BE2C (cell line): ENCODE data around the gene DOP1A.

Source experiments
- DNase-seq: peaks from one replicate; pipeline ENCODE4 v3.0.0-alpha.2; 2020
- H3K27me3 ChIP-seq: fragments of 250-450 bp; sonication (Bioruptor Pico); 2 replicates; pipeline ENCODE4 v1.5.1; 2020; ENCODE audit warnings: mild to moderate bottlenecking
- H3K36me3 ChIP-seq: fragments of 250-450 bp; sonication (Bioruptor Pico); 2 replicates; pipeline ENCODE4 v1.5.1; 2020; ENCODE audit warnings: mild to moderate bottlenecking
- H3K4me1 ChIP-seq: fragments of 250-450 bp; sonication (Bioruptor Pico); 2 replicates; pipeline ENCODE4 v1.5.1; 2020
- H3K4me3 ChIP-seq: 2 replicates; pipeline ENCODE4 v1.5.1; 2011; ENCODE audit warnings: low read depth, low read length
- H3K9me3 ChIP-seq: fragments of 250-450 bp; sonication (Bioruptor Pico); 2 replicates; pipeline ENCODE4 v1.5.1; 2020
- TF ChIP-seq, protein P1 (sequence below): IDR thresholded peaks from 2 replicates; pipeline ENCODE4 v1.5.1; 2012; ENCODE audit warnings: mild to moderate bottlenecking, low read depth, low read length

DOP1A gene

DNA sequence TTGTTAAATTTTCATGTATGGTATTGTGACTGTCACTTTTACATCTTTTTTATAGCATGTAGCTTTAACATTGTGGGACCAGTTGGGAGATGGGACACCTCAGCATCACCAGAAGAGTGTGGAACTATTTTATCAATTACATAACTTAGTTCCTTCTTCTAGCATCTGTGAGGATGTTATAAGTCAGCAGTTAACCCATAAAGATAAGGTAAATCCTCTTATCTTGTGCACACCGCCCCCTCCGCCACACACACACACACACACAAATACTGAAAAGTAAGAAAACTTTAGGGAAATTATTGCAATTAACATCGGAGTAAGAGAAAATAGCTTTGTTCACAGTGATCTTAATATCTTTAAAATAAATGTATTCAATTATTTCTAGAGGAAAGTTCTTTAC, 64.7 kb downstream of the DOP1A start:
- Histone ChIP-seq H3K36me3 (peaks cover 20% of the 10 kb centered on the region), H3K9me3 (no peaks in the 10 kb centered on the region), H3K27me3 (no peaks in the 10 kb centered on the region), H3K4me1 (peaks cover 5% of the 10 kb centered on the region; the same call in 1 of the 2 replicates), H3K4me3 (no peak overlapping the region)
- TF ChIP-seq, protein P1, sequence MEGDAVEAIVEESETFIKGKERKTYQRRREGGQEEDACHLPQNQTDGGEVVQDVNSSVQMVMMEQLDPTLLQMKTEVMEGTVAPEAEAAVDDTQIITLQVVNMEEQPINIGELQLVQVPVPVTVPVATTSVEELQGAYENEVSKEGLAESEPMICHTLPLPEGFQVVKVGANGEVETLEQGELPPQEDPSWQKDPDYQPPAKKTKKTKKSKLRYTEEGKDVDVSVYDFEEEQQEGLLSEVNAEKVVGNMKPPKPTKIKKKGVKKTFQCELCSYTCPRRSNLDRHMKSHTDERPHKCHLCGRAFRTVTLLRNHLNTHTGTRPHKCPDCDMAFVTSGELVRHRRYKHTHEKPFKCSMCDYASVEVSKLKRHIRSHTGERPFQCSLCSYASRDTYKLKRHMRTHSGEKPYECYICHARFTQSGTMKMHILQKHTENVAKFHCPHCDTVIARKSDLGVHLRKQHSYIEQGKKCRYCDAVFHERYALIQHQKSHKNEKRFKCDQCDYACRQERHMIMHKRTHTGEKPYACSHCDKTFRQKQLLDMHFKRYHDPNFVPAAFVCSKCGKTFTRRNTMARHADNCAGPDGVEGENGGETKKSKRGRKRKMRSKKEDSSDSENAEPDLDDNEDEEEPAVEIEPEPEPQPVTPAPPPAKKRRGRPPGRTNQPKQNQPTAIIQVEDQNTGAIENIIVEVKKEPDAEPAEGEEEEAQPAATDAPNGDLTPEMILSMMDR = no peak
- DNase-seq = no peak

- Histone ChIP-seq H3K36me3 (peaks cover 9% of the 10 kb centered on the region; the same call in 1 of the 2 replicates), H3K27me3 (no peaks in the 10 kb centered on the region), H3K4me3 (no peak overlapping the region), H3K9me3 (no peaks in the 10 kb centered on the region), H3K4me1 (peaks cover 4% of the 10 kb centered on the region)
- DNase-seq = no peak
- TF ChIP-seq, protein P1 = no peak
These were observed 70.7 kb downstream of the DOP1A start for GRCh38 chr6:83138118-83138722.

DNA sequence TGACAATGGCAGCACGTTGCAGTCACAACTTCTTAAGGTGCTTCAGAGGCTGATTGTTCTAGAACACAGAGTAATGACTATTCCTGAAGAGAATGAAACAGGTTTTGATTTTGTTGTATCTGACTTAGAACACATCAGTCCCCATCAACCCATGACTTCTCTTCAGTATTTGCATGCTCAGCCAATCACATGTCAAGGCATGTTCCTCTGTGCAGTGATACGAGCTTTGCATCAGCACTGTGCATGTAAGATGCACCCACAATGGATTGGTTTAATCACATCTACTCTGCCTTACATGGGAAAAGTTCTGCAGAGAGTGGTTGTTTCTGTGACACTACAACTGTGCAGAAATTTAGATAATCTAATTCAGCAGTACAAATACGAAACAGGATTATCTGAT, 71.3 kb downstream of the DOP1A start:
- TF ChIP-seq, protein P1 = no peak

GRCh38 chr6:83151114-83151513, 83.6 kb downstream of the DOP1A start:
- H3K27me3 ChIP-seq = no peaks in the 10 kb centered on the region
- H3K4me3 ChIP-seq = no peak overlapping the region
- TF ChIP-seq, protein P1 = no peak
- H3K36me3 ChIP-seq = no peaks in the 10 kb centered on the region; the same call in 1 of the 2 replicates
- DNase-seq = no peak
- H3K9me3 ChIP-seq = no peaks in the 10 kb centered on the region
- H3K4me1 ChIP-seq = no peaks in the 10 kb centered on the region

More for the DNA sequence above, 71.3 kb downstream of the DOP1A start:
- H3K27me3 ChIP-seq = no peaks in the 10 kb centered on the region
- peaks cover 9% of the 10 kb centered on the region; the same call in 1 of the 2 replicates for H3K36me3 ChIP-seq
- peaks cover 4% of the 10 kb centered on the region for H3K4me1 ChIP-seq
- no peak overlapping the region for H3K4me3 ChIP-seq
- H3K9me3 ChIP-seq = no peaks in the 10 kb centered on the region
- no peak for DNase-seq

- DNase-seq = no peak
- Histone ChIP-seq H3K4me3 (no peak overlapping the region), H3K36me3 (peaks cover 3% of the 10 kb centered on the region; the same call in 1 of the 2 replicates), H3K4me1 (no peaks in the 10 kb centered on the region), H3K27me3 (no peaks in the 10 kb centered on the region), H3K9me3 (no peaks in the 10 kb centered on the region)
- TF ChIP-seq, protein P1 = no peak
These were observed 85.4 kb downstream of the DOP1A start for GRCh38 chr6:83152913-83153312.

- DNase-seq = no peak
- peaks cover 3% of the 10 kb centered on the region; the same call in 1 of the 2 replicates for H3K36me3 ChIP-seq
- H3K4me1 ChIP-seq = peaks cover 6% of the 10 kb centered on the region; the same call in 1 of the 2 replicates
- TF ChIP-seq, protein P1 = no peak
- H3K4me3 ChIP-seq = no peak overlapping the region
- no peaks in the 10 kb centered on the region for H3K9me3 ChIP-seq
- no peaks in the 10 kb centered on the region for H3K27me3 ChIP-seq
These were observed 86.5 kb downstream of the DOP1A start for GRCh38 chr6:83153883-83154521.
